GM13977 (cell line): ENCODE results near the gene GFRA1.

Experiments
- DNase-seq: peaks from one replicate; pipeline ENCODE4 v3.0.0; 2012; ENCODE audit warnings: low spot score
- CTCF ChIP-seq: IDR thresholded peaks from 2 replicates; pipeline ENCODE4 v1.5.1; 2012; ENCODE audit warnings: mild to moderate bottlenecking, control low read depth; ENCODE audit not compliant: insufficient read depth; ENCODE audit errors: extremely low read depth, missing control alignments
- in situ Hi-C: fragments of 300-500 bp; cut with MboI; formaldehyde crosslinking; loops from one replicate; pipeline ENCODE4 v1.12.0; 2022; ENCODE audit warnings: low sequenced_read_pairs, low pct_unique_long_range_greater_than_20kb, mixed read lengths, inconsistent platforms; ENCODE audit not compliant: unreplicated experiment

GFRA1 gene

GRCh38 chr10:116015583-116016333 is 257.2 kb downstream of the GFRA1 start:
- in situ Hi-C loops = no loop called here
- DNase-seq = no peak
- TF ChIP-seq CTCF = no peak

GRCh38 chr10:116014871-116015582 is 258.0 kb downstream of the GFRA1 start:
- no peak for TF ChIP-seq CTCF
- peak; percentile 6 for DNase-seq
- in situ Hi-C loops = no loop called here

- in situ Hi-C loops = no loop called here
- DNase-seq = no peak
- no peak for TF ChIP-seq CTCF
Measured at GRCh38 chr10:116014326-116014725, 258.7 kb downstream of the GFRA1 start.

- no peak for TF ChIP-seq CTCF
- in situ Hi-C loops = no loop called here
- DNase-seq = no peak
Measured at GRCh38 chr10:116011929-116012328, 261.1 kb downstream of the GFRA1 start.

GRCh38 chr10:116007256-116007891 is 265.6 kb downstream of the GFRA1 start:
- DNase-seq = no peak
- in situ Hi-C loops = no loop called here
- TF ChIP-seq CTCF = no peak
